IMR-90 (cell line): ENCODE results near the gene TMTC2. TPM values are rescaled to one million over a fixed set of nuclear protein-coding genes. Genes with fewer than 3 reads are reported as not detected.

ENCODE experiments used
- ATAC-seq: fragments of 200-7000 bp; cut with Tn5 transposase; 2 replicates; pipeline ENCODE4 v1.9.1; 2020; ENCODE audit warnings: low read depth, mild to moderate bottlenecking, moderate library complexity
- BruUV-seq: library from RNA; stranded (reverse); fragments of 400-500 nt; replicated peaks from 2 replicates; lab custom pipeline; 2021; lab: Mats Ljungman, UMichigan
- CTCF ChIA-PET: fragments of 300-600 bp; formaldehyde crosslinking; extraction: SDS; loops from one replicate; lab custom pipeline; 2021; ENCODE audit warnings: antibody characterized with exemption; lab: Yijun Ruan, JAX
- POLR2A ChIA-PET: fragments of 300-600 bp; sonication (Branson Sonifier 250); formaldehyde crosslinking; loops from one replicate; lab custom pipeline; 2022; ENCODE audit warnings: antibody characterized with exemption; ENCODE audit not compliant: unreplicated experiment; lab: Charles Lee
- DNase-seq: peaks from one replicate; pipeline ENCODE4 v3.0.0; 2013
- H2AFZ ChIP-seq: replicated peaks from 2 replicates; pipeline ENCODE3; 2013; ENCODE audit warnings: low read length, mild to moderate bottlenecking; ENCODE audit not compliant: poor library complexity
- H2AK5ac ChIP-seq: 2 replicates; pipeline ENCODE4 v1.6.1; 2013; ENCODE audit warnings: low read depth, low read length, inconsistent platforms
- H2AK9ac ChIP-seq: replicated peaks from 2 replicates; pipeline ENCODE3; 2013; ENCODE audit warnings: mild to moderate bottlenecking, low read depth, low read length, moderate library complexity; ENCODE audit not compliant: poor library complexity
- H2BK120ac ChIP-seq: 2 replicates; pipeline ENCODE4 v1.6.1; 2013; ENCODE audit warnings: low read depth, low read length, inconsistent platforms
- H2BK15ac ChIP-seq: 3 replicates; pipeline ENCODE4 v1.6.1; 2013; ENCODE audit warnings: low read depth, low read length, inconsistent platforms
- H2BK20ac ChIP-seq: 2 replicates; pipeline ENCODE4 v1.6.1; 2013; ENCODE audit warnings: low read depth, mild to moderate bottlenecking, inconsistent platforms, low read length, moderate library complexity
- H2BK5ac ChIP-seq: 2 replicates; pipeline ENCODE4 v1.6.1; 2013; ENCODE audit warnings: mild to moderate bottlenecking, low read depth, low read length, inconsistent platforms; ENCODE audit not compliant: poor library complexity, severe bottlenecking
- H3K14ac ChIP-seq: replicated peaks from 2 replicates; pipeline ENCODE4 v1.6.1; 2013; ENCODE audit warnings: low read depth, low read length, inconsistent platforms
- H3K18ac ChIP-seq: 2 replicates; pipeline ENCODE4 v1.6.1; 2013; ENCODE audit warnings: low read depth, low read length, control low read depth
- H3K23ac ChIP-seq: 2 replicates; pipeline ENCODE4 v1.6.1; 2013; ENCODE audit warnings: low read depth, low read length, inconsistent platforms
- H3K27ac ChIP-seq: 2 replicates; pipeline ENCODE4 v1.5.1; 2013; ENCODE audit warnings: mild to moderate bottlenecking, control low read depth, low read length; ENCODE audit not compliant: insufficient read depth
- H3K27me3 ChIP-seq: 2 replicates; pipeline ENCODE4 v1.6.1; 2013; ENCODE audit warnings: low read length; ENCODE audit not compliant: control insufficient read depth, insufficient read depth
- H3K36me3 ChIP-seq: 2 replicates; pipeline ENCODE4 v1.6.1; 2013; ENCODE audit warnings: low read length, mixed read lengths; ENCODE audit not compliant: control insufficient read depth, insufficient read depth
- H3K4ac ChIP-seq: 2 replicates; pipeline ENCODE4 v1.6.1; 2013; ENCODE audit warnings: low read depth, low read length, inconsistent platforms
- H3K4me1 ChIP-seq: 2 replicates; pipeline ENCODE4 v1.6.1; 2013; ENCODE audit warnings: low read length, mixed read lengths; ENCODE audit not compliant: control insufficient read depth, insufficient read depth
- H3K4me2 ChIP-seq: 2 replicates; pipeline ENCODE4 v1.6.1; 2013; ENCODE audit warnings: low read depth, mild to moderate bottlenecking, control low read depth, low read length, moderate library complexity
- H3K4me3 ChIP-seq: 2 replicates; pipeline ENCODE4 v1.5.1; 2013; ENCODE audit warnings: low read depth, mild to moderate bottlenecking, control low read depth, low read length, moderate library complexity; ENCODE audit not compliant: insufficient read depth
- H3K56ac ChIP-seq: 2 replicates; pipeline ENCODE4 v1.6.1; 2013; ENCODE audit warnings: low read length, inconsistent platforms; ENCODE audit not compliant: insufficient read depth; ENCODE audit errors: extremely low read depth
- H3K79me1 ChIP-seq, 2 experiments: 2 replicates each; pipeline ENCODE4 v1.6.1; 2013; ENCODE audit warnings: low read length in 2 of 2, inconsistent platforms in 1 of 2, low read depth in 1 of 2
- H3K9ac ChIP-seq: 2 replicates; pipeline ENCODE4 v1.6.1; 2013; ENCODE audit warnings: low read depth, low read length, control low read depth
- H3K9me1 ChIP-seq: 2 replicates; pipeline ENCODE4 v1.6.1; 2013; ENCODE audit warnings: low read length, inconsistent platforms; ENCODE audit not compliant: insufficient read depth
- H3K9me3 ChIP-seq: 2 replicates; pipeline ENCODE4 v1.6.1; 2013; ENCODE audit warnings: low read length; ENCODE audit not compliant: control insufficient read depth, insufficient read depth
- H4K20me1 ChIP-seq: 2 replicates; pipeline ENCODE4 v1.6.1; 2013; ENCODE audit warnings: low read length, inconsistent platforms; ENCODE audit not compliant: insufficient read depth
- H4K5ac ChIP-seq: 2 replicates; pipeline ENCODE4 v1.6.1; 2013; ENCODE audit warnings: mild to moderate bottlenecking, low read depth, low read length, control low read depth
- H4K8ac ChIP-seq, 2 experiments: 2 replicates each; pipeline ENCODE4 v1.6.1; 2013; ENCODE audit warnings: low read depth in 2 of 2, low read length in 2 of 2, control low read depth in 1 of 2, inconsistent platforms in 1 of 2
- H4K91ac ChIP-seq: 2 replicates; pipeline ENCODE4 v1.6.1; 2013; ENCODE audit warnings: low read depth, low read length, inconsistent platforms; ENCODE audit not compliant: insufficient read depth
- BHLHE40 ChIP-seq: fragments of 150-350 bp; IDR thresholded peaks from 2 replicates; pipeline ENCODE4 v1.6.1; 2016; ENCODE audit warnings: mild to moderate bottlenecking, low read depth, low read length
- CHD1 ChIP-seq: IDR thresholded peaks from 2 replicates; pipeline ENCODE4 v1.6.1; 2012; ENCODE audit warnings: low read depth, low read length, improper control_type of control experiment
- CTCF ChIP-seq: conservative IDR thresholded peaks from 2 replicates; pipeline ENCODE4 v1.5.1; 2012; ENCODE audit warnings: mild to moderate bottlenecking, low read depth, low read length, improper control_type of control experiment
- ELK1 ChIP-seq: fragments of 150-350 bp; IDR thresholded peaks from 2 replicates; pipeline ENCODE4 v1.6.1; 2016; ENCODE audit warnings: low read depth, mild to moderate bottlenecking, low read length, moderate library complexity, borderline replicate concordance
- MAFK ChIP-seq: IDR thresholded peaks from 2 replicates; pipeline ENCODE4 v1.6.1; 2012; ENCODE audit warnings: low read depth, low read length, improper control_type of control experiment
- RCOR1 ChIP-seq: IDR thresholded peaks from 2 replicates; pipeline ENCODE4 v1.6.1; 2012; ENCODE audit warnings: mild to moderate bottlenecking, low read length, improper control_type of control experiment; ENCODE audit not compliant: insufficient replicate concordance
- WGBS, 2 experiments: methylation state at CpG; one replicate each; pipeline versions ENCODE4 v1.1.5 to v1.1.7; 2013; ENCODE audit warnings: missing lambda C conversion rate in 2 of 2; ENCODE audit not compliant: insufficient read length in 1 of 2; ENCODE audit errors: extremely low coverage in 2 of 2; 5-methylcytosine and 5-hydroxymethylcytosine counted together
- dilution Hi-C: fragments of 300-500 bp; cut with HindIII; formaldehyde crosslinking; loops from one replicate; pipeline ENCODE4 v1.14.3; 2018; ENCODE audit warnings: low sequenced_read_pairs; ENCODE audit not compliant: unreplicated experiment
- in situ Hi-C: fragments of 300-500 bp; cut with MboI; formaldehyde crosslinking; loops from 3 replicates; pipeline ENCODE4 v1.14.3; 2019; ENCODE audit warnings: low sequenced_read_pairs, inconsistent platforms, mixed read lengths
- intact Hi-C: fragments of 100-400 bp; cut with micrococcal nuclease; formaldehyde crosslinking; loops from 2 replicates; pipeline ENCODE4 v1.10.0; 2022
- polyA plus RNA-seq, 3 experiments: library from polyadenylated mRNA; depleted of rRNA; stranded (reverse); fragments of >200 nt; gene quantifications; 2 replicates each; pipeline ENCODE4 v1.2.3, GENCODE V29; 2012; ENCODE audit warnings: low replicate concordance in 1 of 3
- total RNA-seq: library from RNA; depleted of rRNA; stranded (reverse); fragments of >200 nt; gene quantifications from 2 replicates; pipeline ENCODE4 v1.2.3, GENCODE V29; 2012

TMTC2 gene
- total and polyA plus RNA-seq, 2 of the 4 experiments (the other 2 are of a cell fraction), result 0.56 to 1.4 TPM

DNA sequence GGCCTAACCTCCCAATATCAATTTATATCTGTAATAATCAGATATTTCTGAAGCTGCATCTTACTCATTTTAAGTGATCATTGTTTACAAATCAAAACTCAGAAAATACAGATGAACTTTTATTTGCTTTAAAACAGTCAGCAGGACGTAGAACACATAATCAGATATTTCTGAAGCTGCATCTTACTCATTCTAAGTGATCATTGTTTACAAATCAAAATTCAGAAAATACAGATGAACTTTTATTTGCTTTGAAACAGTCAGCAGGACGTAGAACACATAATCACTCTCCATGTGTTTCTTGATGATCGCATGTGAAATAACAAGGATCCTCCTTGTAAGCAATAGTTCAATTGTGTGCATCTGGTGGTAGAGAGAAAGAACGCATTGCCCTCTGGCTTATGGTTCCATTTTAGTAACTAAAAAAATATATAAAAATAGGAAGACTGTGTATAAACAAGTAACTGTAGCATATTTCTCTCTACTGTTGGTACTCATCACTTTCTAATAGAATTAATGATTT, 15.0 kb upstream of the TMTC2 start:
- no peaks in the 10 kb centered on the region for H4K20me1 ChIP-seq
- no peak overlapping the region for H4K8ac ChIP-seq
- H3K23ac ChIP-seq, result no peak overlapping the region
- H3K36me3 ChIP-seq, result no peaks in the 10 kb centered on the region
- H3K9me1 ChIP-seq, result no peaks in the 10 kb centered on the region
- H2BK120ac ChIP-seq, result no peak overlapping the region
- H3K27ac ChIP-seq, result no peak overlapping the region
- ATAC-seq (no peak), DNase-seq (no peak)
- no peak overlapping the region for H3K4me2 ChIP-seq
- H3K9me3 ChIP-seq, result no peaks in the 10 kb centered on the region
- H2AK5ac ChIP-seq, result no peak overlapping the region
- H3K18ac ChIP-seq, result no peak overlapping the region
- no TSS peak for BruUV-seq
- no peak overlapping the region for H4K5ac ChIP-seq
- CTCF ChIA-PET, result no interaction called here
- 40% methylated on average over 1 of the region's 4 CpGs; no CpG with 5 or more reads in 1 of the 2 experiments for WGBS, 2 experiments
- intact Hi-C loops (no loop called here), dilution Hi-C loops (no loop called here), in situ Hi-C loops (no loop called here)
- no peak overlapping the region for H2BK15ac ChIP-seq
- H2AK9ac ChIP-seq, result no peak overlapping the region
- no peak overlapping the region for H3K56ac ChIP-seq
- H2BK5ac ChIP-seq, result no peak overlapping the region
- H3K79me1 ChIP-seq, result no peaks in the 10 kb centered on the region
- H4K91ac ChIP-seq, result no peak overlapping the region
- no peaks in the 10 kb centered on the region for H3K4me1 ChIP-seq
- H3K27me3 ChIP-seq, result no peaks in the 10 kb centered on the region
- no peak overlapping the region for H3K14ac ChIP-seq
- TF ChIP-seq BHLHE40 (no peak), RCOR1 (no peak), CHD1 (no peak), MAFK (no peak), CTCF (no peak), ELK1 (no peak)
- no peak overlapping the region for H2BK20ac ChIP-seq
- H3K9ac ChIP-seq, result no peak overlapping the region
- H3K4me3 ChIP-seq, result no peak overlapping the region
- POLR2A ChIA-PET, result no interaction called here
- no peak overlapping the region for H3K4ac ChIP-seq
- H2AFZ ChIP-seq, result no peak overlapping the region
